HEK293T (cell line): ENCODE results near the gene ZNF516.

Source experiments
- CTCF ChIA-PET: fragments of 350-600 bp; formaldehyde crosslinking; extraction: SDS; loops from one replicate; lab custom pipeline; 2021; ENCODE audit warnings: antibody characterized with exemption, inconsistent platforms; lab: Yijun Ruan, JAX
- POLR2A ChIA-PET: fragments of 350-600 bp; formaldehyde crosslinking; extraction: SDS; loops from one replicate; lab custom pipeline; 2020; ENCODE audit warnings: antibody characterized with exemption, inconsistent platforms; lab: Yijun Ruan, JAX
- DNase-seq: peaks from one replicate; pipeline ENCODE4 v3.0.0; 2012; ENCODE audit warnings: mixed read lengths; ENCODE audit errors: extremely low spot score
- ARNT ChIP-seq: fragments of 450-650 bp; IDR thresholded peaks from 2 replicates; pipeline ENCODE4 v1.6.1; 2017; ENCODE audit warnings: mild to moderate bottlenecking
- BHLHE40 ChIP-seq: fragments of 450-650 bp; IDR thresholded peaks from 2 replicates; pipeline ENCODE4 v1.6.1; 2016; ENCODE audit warnings: mild to moderate bottlenecking, moderate library complexity, borderline replicate concordance
- CTBP1 ChIP-seq: fragments of 450-650 bp; IDR thresholded peaks from 2 replicates; pipeline ENCODE4 v1.6.1; 2016; ENCODE audit warnings: borderline replicate concordance
- ELF4 ChIP-seq: fragments of 450-650 bp; IDR thresholded peaks from 2 replicates; pipeline ENCODE4 v1.6.1; 2017; ENCODE audit warnings: antibody characterized with exemption
- FOXA1 ChIP-seq: fragments of 450-650 bp; IDR thresholded peaks from 2 replicates; pipeline ENCODE4 v1.6.1; 2016; ENCODE audit warnings: mild to moderate bottlenecking
- FOXK2 ChIP-seq: fragments of 450-650 bp; IDR thresholded peaks from 2 replicates; pipeline ENCODE4 v1.6.1; 2016; ENCODE audit warnings: mild to moderate bottlenecking
- FOXM1 ChIP-seq: fragments of 450-650 bp; IDR thresholded peaks from 2 replicates; pipeline ENCODE4 v1.6.1; 2017; ENCODE audit warnings: mild to moderate bottlenecking, borderline replicate concordance
- HDGF ChIP-seq: fragments of 450-650 bp; IDR thresholded peaks from 2 replicates; pipeline ENCODE4 v1.6.1; 2017; ENCODE audit warnings: antibody characterized with exemption, borderline replicate concordance
- L3MBTL2 ChIP-seq: fragments of 450-650 bp; conservative IDR thresholded peaks from 2 replicates; pipeline ENCODE4 v1.6.1; 2016; ENCODE audit warnings: mild to moderate bottlenecking
- LEF1 ChIP-seq: fragments of 450-650 bp; IDR thresholded peaks from 2 replicates; pipeline ENCODE4 v1.6.1; 2017; ENCODE audit warnings: mild to moderate bottlenecking, borderline replicate concordance
- NFRKB ChIP-seq: fragments of 450-650 bp; IDR thresholded peaks from 2 replicates; pipeline ENCODE4 v1.6.1; 2016; ENCODE audit warnings: mild to moderate bottlenecking, moderate library complexity
- PKNOX1 ChIP-seq: fragments of 450-650 bp; IDR thresholded peaks from 2 replicates; pipeline ENCODE4 v1.6.1; 2016
- SP1 ChIP-seq: fragments of 450-650 bp; IDR thresholded peaks from 2 replicates; pipeline ENCODE4 v1.6.1; 2017
- SUZ12 ChIP-seq: fragments of 450-650 bp; IDR thresholded peaks from 2 replicates; pipeline ENCODE4 v1.6.1; 2016; ENCODE audit warnings: mild to moderate bottlenecking
- TARDBP ChIP-seq: fragments of 450-650 bp; IDR thresholded peaks from 2 replicates; pipeline ENCODE4 v1.6.1; 2016
- ZNF384 ChIP-seq: fragments of 450-650 bp; IDR thresholded peaks from 2 replicates; pipeline ENCODE4 v1.6.1; 2016

ZNF516 gene

GRCh38 chr18:76453932-76454331 lies 41.1 kb downstream of the ZNF516 start:
- no peak for TF ChIP-seq ZNF384
- TF ChIP-seq FOXK2: no peak
- TF ChIP-seq LEF1: no peak
- no peak for TF ChIP-seq L3MBTL2
- no peak for TF ChIP-seq FOXA1
- no peak for TF ChIP-seq ELF4
- TF ChIP-seq ARNT: no peak
- TF ChIP-seq FOXM1: no peak
- ChIA-PET POLR2A (interaction anchor here (1.2 kb wide), 1 partner anchor 40 kb away, joined by 3 read pairs; no protein-coding TSS in a partner anchor), CTCF (interaction anchor here (0.7 kb wide), 1 partner anchor 54 kb away, joined by 4 read pairs; no protein-coding TSS in a partner anchor)
- DNase-seq: no peak

GRCh38 chr18:76453057-76453561 lies 41.9 kb downstream of the ZNF516 start:
- ChIA-PET CTCF (no interaction called here), POLR2A (interaction anchor here (1.2 kb wide), 1 partner anchor 41 kb away, joined by 3 read pairs; no protein-coding TSS in a partner anchor)
- TF ChIP-seq SP1: no peak
- no peak for DNase-seq

- DNase-seq: no peak
- TF ChIP-seq ELF4 (no peak), FOXM1 (no peak), LEF1 (no peak), FOXA1 (no peak), BHLHE40 (no peak), L3MBTL2 (no peak), SP1 (no peak), ARNT (no peak), CTBP1 (no peak), PKNOX1 (no peak), TARDBP (no peak), SUZ12 (no peak), FOXK2 (no peak), ZNF384 (no peak)
- ChIA-PET CTCF (no interaction called here), POLR2A (no interaction called here)
These were observed 42.7 kb downstream of the ZNF516 start for GRCh38 chr18:76452357-76452756.

GRCh38 chr18:76451396-76452331 lies 43.4 kb downstream of the ZNF516 start:
- ChIA-PET POLR2A (no interaction called here), CTCF (no interaction called here)
- TF ChIP-seq ARNT: no peak
- TF ChIP-seq NFRKB: no peak
- no peak for TF ChIP-seq PKNOX1
- TF ChIP-seq SP1: no peak
- no peak for TF ChIP-seq CTBP1
- TF ChIP-seq SUZ12: no peak
- no peak for TF ChIP-seq HDGF
- no peak for TF ChIP-seq FOXA1
- TF ChIP-seq FOXK2: no peak
- no peak for TF ChIP-seq TARDBP
- no peak for DNase-seq

GRCh38 chr18:76450452-76451395 lies 44.3 kb downstream of the ZNF516 start:
- ChIA-PET CTCF (interaction anchor here (0.6 to 0.7 kb wide), 2 partner anchors 7 to 33 kb away, joined by 3 to 4 read pairs; no protein-coding TSS in a partner anchor), POLR2A (no interaction called here)
- TF ChIP-seq NFRKB (no peak), BHLHE40 (no peak), HDGF (no peak), ELF4 (no peak), ZNF384 (no peak), FOXM1 (no peak), L3MBTL2 (no peak), TARDBP (no peak), CTBP1 (no peak), SUZ12 (no peak), FOXK2 (no peak), FOXA1 (no peak), ARNT (no peak), SP1 (no peak), PKNOX1 (no peak), LEF1 (no peak)
- DNase-seq: no peak
